Neural cell (in vitro differentiated cells): Measurements from ENCODE around the gene SLC32A1.

Source experiments
- EP300 ChIP-seq: fragments of 450-650 bp; conservative IDR thresholded peaks from 2 replicates; pipeline ENCODE4 v1.6.1; 2014; ENCODE audit warnings: antibody characterized with exemption, mild to moderate bottlenecking, moderate library complexity; ENCODE audit not compliant: poor library complexity, severe bottlenecking
- EZH2 ChIP-seq: fragments of 200-600, 300-800 bp; shearing (Covaris generic), sonication (generic); IDR thresholded peaks from 2 replicates; pipeline ENCODE4 v1.6.1; 2014; ENCODE audit warnings: antibody characterized with exemption, low read length, borderline replicate concordance, mild to moderate bottlenecking; ENCODE audit not compliant: insufficient read depth, poor library complexity, severe bottlenecking
- POLR2AphosphoS5 ChIP-seq: IDR thresholded peaks from 2 replicates; pipeline ENCODE4 v1.6.1; 2012
- TAF1 ChIP-seq: IDR thresholded peaks from 2 replicates; pipeline ENCODE4 v1.6.1; 2012; ENCODE audit warnings: low read depth
- TF ChIP-seq, protein P1 (sequence below): fragments of 450-650 bp; IDR thresholded peaks from 2 replicates; pipeline ENCODE4 v1.5.1; 2014; ENCODE audit warnings: antibody characterized with exemption, mild to moderate bottlenecking, moderate library complexity; ENCODE audit not compliant: poor library complexity, severe bottlenecking

DNA sequence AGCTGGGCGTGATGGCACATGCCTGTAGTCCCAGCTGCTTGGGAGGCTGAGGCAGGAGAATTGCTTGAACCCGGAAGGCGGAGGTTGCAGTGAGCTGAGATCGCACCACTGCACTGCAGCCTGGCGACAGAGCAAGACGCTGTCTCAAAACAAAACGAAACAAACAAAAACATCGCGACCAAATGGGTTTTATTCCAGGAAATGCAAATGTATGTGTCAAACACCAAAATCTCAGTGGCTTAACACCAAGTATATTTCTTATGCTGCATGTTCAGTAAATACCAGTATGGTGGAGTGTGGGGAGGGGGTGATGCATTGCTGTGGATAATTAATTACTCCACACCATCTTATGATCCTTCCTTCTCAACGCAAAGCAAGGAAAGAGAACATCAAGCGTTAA lies 52.1 kb downstream of the SLC32A1 start:
- TF ChIP-seq, protein P1, sequence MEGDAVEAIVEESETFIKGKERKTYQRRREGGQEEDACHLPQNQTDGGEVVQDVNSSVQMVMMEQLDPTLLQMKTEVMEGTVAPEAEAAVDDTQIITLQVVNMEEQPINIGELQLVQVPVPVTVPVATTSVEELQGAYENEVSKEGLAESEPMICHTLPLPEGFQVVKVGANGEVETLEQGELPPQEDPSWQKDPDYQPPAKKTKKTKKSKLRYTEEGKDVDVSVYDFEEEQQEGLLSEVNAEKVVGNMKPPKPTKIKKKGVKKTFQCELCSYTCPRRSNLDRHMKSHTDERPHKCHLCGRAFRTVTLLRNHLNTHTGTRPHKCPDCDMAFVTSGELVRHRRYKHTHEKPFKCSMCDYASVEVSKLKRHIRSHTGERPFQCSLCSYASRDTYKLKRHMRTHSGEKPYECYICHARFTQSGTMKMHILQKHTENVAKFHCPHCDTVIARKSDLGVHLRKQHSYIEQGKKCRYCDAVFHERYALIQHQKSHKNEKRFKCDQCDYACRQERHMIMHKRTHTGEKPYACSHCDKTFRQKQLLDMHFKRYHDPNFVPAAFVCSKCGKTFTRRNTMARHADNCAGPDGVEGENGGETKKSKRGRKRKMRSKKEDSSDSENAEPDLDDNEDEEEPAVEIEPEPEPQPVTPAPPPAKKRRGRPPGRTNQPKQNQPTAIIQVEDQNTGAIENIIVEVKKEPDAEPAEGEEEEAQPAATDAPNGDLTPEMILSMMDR: no peak
- TF ChIP-seq EZH2 (no peak), EP300 (no peak), POLR2AphosphoS5 (no peak), TAF1 (no peak)
